Testis (tissue), 3 donors: ENCODE results near the gene METTL16. TPM values are rescaled to one million over a fixed set of nuclear protein-coding genes. Genes with fewer than 3 reads are reported as not detected.
"Not testable (repeated sequence)": the region's sequence is repeated elsewhere in the genome, so short reads cannot be mapped to it uniquely, and the experiment has no call there.

ENCODE experiments used
- DNase-seq: peaks from one replicate; pipeline ENCODE4 v3.0.0-alpha.2; 2019
- H3K27ac ChIP-seq, 2 donors: fragments of 200-600 bp; sonication (generic); one replicate each; pipeline ENCODE4 v1.5.1; 2019
- H3K27me3 ChIP-seq: fragments of 200-600 bp; sonication (generic); one replicate; pipeline ENCODE4 v1.5.1; 2019
- H3K36me3 ChIP-seq: fragments of 200-600 bp; sonication (generic); one replicate; pipeline ENCODE4 v1.5.1; 2017; ENCODE audit warnings: low read depth; ENCODE audit errors: missing control alignments
- H3K4me1 ChIP-seq: fragments of 200-600 bp; sonication (generic); one replicate; pipeline ENCODE4 v1.5.1; 2019
- H3K4me3 ChIP-seq, 2 donors: fragments of 200-600 bp; sonication (generic); one replicate each; pipeline ENCODE4 v1.5.1; 2017 to 2019
- H3K9me3 ChIP-seq: fragments of 200-600 bp; sonication (generic); one replicate; pipeline ENCODE4 v1.5.1; 2017
- CTCF ChIP-seq, 3 experiments: fragments of 450-650 bp in 2 of 3; fragments of 200-600 bp in 1 of 3; sonication (generic) in 1 of 3; IDR thresholded peaks; one replicate each; pipeline ENCODE4 v1.5.1; 2016 to 2019; ENCODE audit warnings: antibody characterized with exemption in 3 of 3, mild to moderate bottlenecking in 2 of 3, moderate library complexity in 1 of 3
- POLR2A ChIP-seq: fragments of 450-650 bp; IDR thresholded peaks from one replicate; pipeline ENCODE4 v1.6.1; 2017; ENCODE audit warnings: antibody characterized with exemption, mild to moderate bottlenecking, moderate library complexity
- WGBS, 2 donors: methylation state at CpG; one replicate each; pipeline ENCODE4 v1.1.5; 2018; 5-methylcytosine and 5-hydroxymethylcytosine counted together
- intact Hi-C: fragments of 100-400 bp; cut with DNase I; formaldehyde crosslinking; loops from one replicate; pipeline ENCODE4 v1.15.1; 2023; ENCODE audit warnings: low total_unique reads
- polyA plus RNA-seq: library from polyadenylated mRNA; stranded (reverse); fragments of 350-450 nt; fragmentation: Illumina TruSeq; extraction: RNeasy Lipid Tissue Mini Kit (QIAGEN cat#74804); gene quantifications from one replicate; pipeline ENCODE4 v1.2.3, GENCODE V29; 2014; ENCODE audit warnings: low read depth, low replicate concordance; ENCODE audit not compliant: insufficient read depth
- total RNA-seq, 2 donors: library from RNA; depleted of rRNA; stranded (reverse); fragments of >200 nt; gene quantifications; one replicate each; pipeline ENCODE4 v1.2.3, GENCODE V29; 2016

METTL16 gene
- total and polyA plus RNA-seq, 3 donors from 2014 or later: 23.1 to 53.6 (median 42.7) TPM

- Histone ChIP-seq H3K4me1 (no peaks in the 10 kb centered on the region), H3K36me3 (no peaks in the 10 kb centered on the region), H3K4me3 (no peak overlapping the region), H3K9me3 (no peaks in the 10 kb centered on the region), H3K27me3 (no peaks in the 10 kb centered on the region), H3K27ac (no peak overlapping the region)
- WGBS, 2 donors: 76 to 96% methylated on average over 1 of the region's 1 CpG
- intact Hi-C loops: no loop called here
- no peak for TF ChIP-seq POLR2A
- no peak for TF ChIP-seq CTCF (IDR thresholded peaks at IDR 0.05)
- DNase-seq: no peak
Measured at GRCh38 chr17:2445638-2446037, 66.0 kb downstream of the METTL16 start.

DNA sequence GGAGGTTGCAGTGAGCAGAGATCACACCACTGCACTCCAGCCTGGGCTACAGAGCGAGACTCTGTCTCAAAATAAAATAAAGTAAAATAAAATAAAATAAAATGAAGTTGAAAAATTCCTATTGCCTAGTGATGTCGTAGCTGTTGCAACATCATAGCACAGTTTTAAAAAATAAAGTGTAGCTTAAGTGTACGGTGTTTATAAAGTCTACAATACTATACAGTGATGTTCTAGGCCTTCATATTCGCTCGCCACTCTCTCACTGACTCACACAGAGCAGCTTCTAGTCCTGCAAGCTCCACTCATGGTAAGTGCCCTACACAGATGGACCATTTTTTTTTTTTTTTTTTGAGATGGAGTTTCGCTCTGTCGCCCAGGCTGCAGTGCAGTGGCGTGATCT is 67.3 kb downstream of the METTL16 start:
- H3K4me1 ChIP-seq: no peaks in the 10 kb centered on the region
- no peak overlapping the region for H3K4me3 ChIP-seq
- H3K27ac ChIP-seq: no peak overlapping the region
- no peaks in the 10 kb centered on the region for H3K9me3 ChIP-seq
- intact Hi-C loops: no loop called here
- DNase-seq: no peak
- H3K27me3 ChIP-seq: no peaks in the 10 kb centered on the region
- no peaks in the 10 kb centered on the region for H3K36me3 ChIP-seq
- TF ChIP-seq POLR2A (no peak), CTCF (IDR thresholded peaks at IDR 0.05) (no peak)
- 87 to 94% methylated on average over 8 of the region's 8 CpGs for WGBS, 2 donors

- H3K9me3 ChIP-seq: no peaks in the 10 kb centered on the region
- H3K27ac ChIP-seq: no peak overlapping the region
- H3K36me3 ChIP-seq: no peaks in the 10 kb centered on the region
- no peaks in the 10 kb centered on the region for H3K27me3 ChIP-seq
- DNase-seq: no peak
- no peaks in the 10 kb centered on the region for H3K4me1 ChIP-seq
- no peak overlapping the region for H3K4me3 ChIP-seq
- TF ChIP-seq POLR2A (no peak), CTCF (IDR thresholded peaks at IDR 0.05) (no peak)
- intact Hi-C loops: no loop called here
- 67 to 71% methylated on average over 3 of the region's 3 CpGs for WGBS, 2 donors
Measured at GRCh38 chr17:2442166-2442565, 69.5 kb downstream of the METTL16 start.

DNA sequence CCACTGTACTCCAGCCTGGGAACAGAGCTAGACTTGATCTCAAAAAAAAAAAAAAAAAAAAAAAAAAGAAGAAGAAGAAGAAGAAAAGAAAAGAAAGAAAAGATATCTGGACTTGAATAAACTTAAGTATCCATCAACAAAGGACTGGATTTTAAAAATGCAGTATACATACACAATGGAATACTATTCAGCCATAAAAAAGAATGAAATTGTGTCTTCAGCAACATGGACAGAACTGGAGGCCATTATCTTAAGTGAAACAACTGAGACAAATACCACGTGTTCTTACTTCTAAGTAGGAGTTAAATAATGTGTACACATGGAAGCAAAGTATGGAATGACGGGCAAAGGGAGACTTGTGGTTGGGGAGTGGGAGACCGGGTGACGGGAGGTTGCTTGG is 70.8 kb downstream of the METTL16 start:
- Histone ChIP-seq H3K36me3 (no peaks in the 10 kb centered on the region), H3K4me3 (no peak overlapping the region), H3K27me3 (no peaks in the 10 kb centered on the region), H3K27ac (no peak overlapping the region), H3K4me1 (peaks cover under 1% of the 10 kb centered on the region), H3K9me3 (no peaks in the 10 kb centered on the region)
- WGBS, 2 donors: 68 to 74% methylated on average over 4 of the region's 4 CpGs
- no peak for DNase-seq
- intact Hi-C loops: no loop called here
- TF ChIP-seq CTCF (IDR thresholded peaks at IDR 0.05): no peak
- no peak for TF ChIP-seq POLR2A

DNA sequence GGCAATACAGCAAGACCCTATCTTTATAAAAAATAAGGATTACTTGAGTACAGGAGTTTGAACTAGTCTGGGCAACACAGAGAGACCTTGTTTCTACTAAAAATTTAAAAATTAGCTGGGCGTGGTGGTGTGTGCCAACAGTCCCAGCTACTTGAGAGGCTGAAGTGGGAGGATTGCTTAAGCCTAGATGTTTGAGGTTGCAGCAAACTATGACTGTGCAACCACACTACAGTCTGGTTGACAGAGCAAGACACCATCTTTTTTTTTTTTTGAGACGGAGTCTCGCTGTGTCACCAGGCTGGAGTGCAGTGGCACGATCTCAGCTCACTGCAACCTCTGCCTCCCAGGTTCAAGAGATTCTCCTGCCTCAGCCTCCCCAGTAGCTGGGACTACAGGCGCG is 71.7 kb downstream of the METTL16 start:
- H3K9me3 ChIP-seq, H3K36me3 ChIP-seq, H3K27ac ChIP-seq, H3K27me3 ChIP-seq, H3K4me3 ChIP-seq, intact Hi-C loops, H3K4me1 ChIP-seq, DNase-seq: not testable (repeated sequence)
- 94 to 95% methylated on average over 6 of the region's 6 CpGs for WGBS, 2 donors
